ENCODE data around the gene ELOVL1.
"Not testable (repeated sequence)": the region's sequence is repeated elsewhere in the genome, so short reads cannot be mapped to it uniquely, and the experiment has no call there.

The ELOVL1 gene

DNA sequence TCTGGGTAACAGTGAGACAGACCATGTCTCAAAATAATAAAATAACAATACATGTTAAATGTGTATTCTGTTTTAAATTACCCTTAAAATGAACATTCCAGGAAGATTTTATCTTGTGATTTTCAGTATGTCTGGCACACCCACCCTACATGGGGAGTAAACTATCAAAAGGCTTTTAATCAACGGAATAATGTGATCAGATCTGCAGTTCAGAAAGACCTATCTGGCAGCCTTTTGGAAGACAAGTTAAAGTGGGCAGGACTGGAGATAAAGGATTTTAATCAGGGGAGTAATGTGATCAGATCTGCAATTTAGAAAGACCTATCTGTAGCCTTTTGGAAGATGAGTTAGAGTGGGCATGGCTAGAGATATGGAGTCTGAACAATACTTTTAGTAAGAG lies 11.7 kb upstream of the ELOVL1 start:
- no peak for DNase-seq

DNA sequence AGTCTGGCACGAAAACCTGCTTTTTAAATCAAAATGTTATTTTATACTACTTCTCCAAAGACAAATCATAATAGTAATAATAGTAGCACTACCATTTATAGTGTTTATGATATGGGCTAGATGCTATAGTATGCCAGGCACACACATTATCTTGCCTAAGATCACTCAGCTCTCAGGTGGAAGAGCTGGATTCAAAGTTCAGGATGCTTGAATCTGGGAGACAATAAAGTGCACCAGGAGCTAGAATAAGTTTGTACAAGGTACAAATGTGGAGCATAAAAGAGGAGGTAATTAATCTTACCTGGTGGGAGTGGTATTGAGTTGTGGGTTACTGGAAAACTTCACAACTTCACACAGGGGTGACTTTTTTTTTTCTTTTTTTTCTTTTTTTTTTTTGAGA lies 10.0 kb upstream of the ELOVL1 start:
- DNase-seq = no peak

GRCh38 chr1:43376723-43377235 lies 9.0 kb upstream of the ELOVL1 start:
- DNase-seq = no peak

GRCh38 chr1:43373066-43373940 lies 5.5 kb upstream of the ELOVL1 start:
- no peak for DNase-seq

GRCh38 chr1:43372172-43372571 lies 4.4 kb upstream of the ELOVL1 start:
- DNase-seq = no peak

DNA sequence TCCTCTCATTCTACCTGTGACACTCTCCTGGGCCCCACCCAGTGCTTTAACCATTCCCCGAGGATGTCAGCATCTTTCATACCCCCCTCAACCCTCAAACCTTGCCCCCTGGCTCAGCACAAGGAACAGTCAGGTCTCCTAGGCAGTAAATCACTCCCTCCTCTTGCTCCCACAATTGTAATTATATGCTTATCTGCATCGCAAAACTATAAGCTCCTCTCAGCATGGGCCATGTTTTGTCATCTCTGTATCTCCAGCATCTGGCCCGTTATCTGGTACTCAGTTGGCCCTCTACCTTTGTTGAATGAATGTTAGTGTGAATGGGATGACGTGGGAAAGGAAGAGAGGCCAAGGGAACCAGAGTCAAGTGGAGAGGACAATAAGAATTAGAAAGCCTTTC lies 2.8 kb upstream of the ELOVL1 start:
- DNase-seq = no peak

- DNase-seq = not testable (repeated sequence)
These were observed 2.0 kb upstream of the ELOVL1 start for GRCh38 chr1:43369779-43370178.

GRCh38 chr1:43368646-43369020 lies 822 bp upstream of the ELOVL1 start:
- DNase-seq = no peak

DNA sequence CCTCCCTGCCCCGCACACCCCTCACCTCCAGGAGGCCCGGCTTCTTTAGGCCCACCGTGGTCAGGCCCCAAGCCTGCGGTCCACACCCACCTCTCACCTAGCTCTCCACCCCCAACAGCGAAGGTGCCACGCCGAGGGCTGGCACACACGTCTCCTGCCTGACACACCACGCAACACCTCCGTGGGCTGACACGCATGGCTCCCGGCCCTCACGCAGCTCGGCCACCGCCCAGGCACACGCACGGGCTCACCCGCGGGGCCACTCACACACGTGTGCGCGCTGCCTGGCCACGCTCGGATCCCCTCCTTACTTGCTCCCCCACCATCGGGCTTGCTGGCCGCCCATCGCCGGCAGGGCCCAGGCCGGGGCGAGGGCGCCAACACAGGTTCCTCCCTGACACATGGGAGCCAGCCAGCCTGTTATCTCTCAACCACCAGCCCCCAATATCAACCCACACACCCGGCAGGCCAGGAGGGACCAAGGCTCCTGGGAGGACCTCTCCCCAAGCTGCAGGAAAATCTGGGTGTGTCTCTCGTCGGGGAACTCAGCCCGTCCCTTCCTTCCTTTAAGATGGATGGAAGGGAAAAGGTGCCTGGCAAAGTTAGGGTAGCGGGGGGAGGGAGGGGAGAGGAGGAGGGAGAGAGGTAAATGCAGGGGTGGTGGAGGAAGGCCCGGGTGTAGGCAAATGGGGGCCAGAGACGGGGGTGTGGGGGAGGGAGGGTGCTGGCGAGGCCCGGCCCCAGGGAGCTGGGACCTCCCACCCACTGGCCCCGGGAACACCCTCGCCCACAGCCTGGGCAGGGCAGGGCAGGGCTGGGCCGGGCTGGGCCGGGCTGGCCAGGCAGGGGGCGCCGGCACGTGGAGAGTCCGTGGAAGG lies 546 bp downstream of the ELOVL1 start:
- DNase-seq = peak; percentile 14

DNA sequence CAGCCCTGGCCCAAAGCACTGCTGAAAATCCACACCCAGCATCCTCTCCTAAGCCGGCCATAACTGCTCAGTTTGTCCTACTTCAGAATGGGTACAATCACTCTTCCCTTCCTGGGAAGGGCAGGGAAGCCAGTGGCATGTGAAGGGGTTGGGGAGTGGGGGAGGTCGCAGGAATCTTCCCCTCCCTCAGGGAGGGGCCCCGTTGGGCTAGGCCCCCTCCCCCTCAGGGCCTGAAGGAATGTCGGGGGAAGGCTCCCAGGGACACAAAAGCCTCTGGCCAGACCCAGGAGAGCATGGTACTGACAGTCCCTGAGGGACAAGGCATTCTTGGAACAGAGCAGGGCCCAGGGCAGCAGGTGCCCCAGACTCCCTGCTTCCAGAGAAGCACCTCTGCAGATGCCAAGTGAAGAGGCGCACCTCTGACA lies 1.2 kb downstream of the ELOVL1 start:
- no peak for DNase-seq

- no peak for DNase-seq
These were observed 1.6 kb downstream of the ELOVL1 start for GRCh38 chr1:43366179-43366578.

DNA sequence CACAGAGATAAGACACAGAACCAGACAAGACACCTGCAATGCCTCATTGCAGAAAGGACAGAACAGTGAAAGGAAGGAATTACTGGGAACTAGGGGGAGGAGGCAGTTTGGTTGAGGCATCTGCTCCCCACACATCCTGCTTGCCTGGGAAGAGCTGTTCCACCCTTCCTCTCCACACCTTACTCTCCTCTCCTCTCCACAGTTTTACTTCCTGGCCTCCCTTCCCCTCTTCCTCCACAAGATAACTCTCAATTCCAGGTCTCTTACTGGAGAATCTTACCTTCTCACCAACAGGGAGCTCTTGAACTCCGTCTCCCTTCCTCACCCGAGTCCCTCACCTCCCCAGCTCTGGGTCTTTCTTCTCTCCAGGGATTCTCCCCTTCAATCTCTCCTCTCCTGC lies 2.1 kb downstream of the ELOVL1 start:
- no peak for DNase-seq

GRCh38 chr1:43363935-43364525 lies 3.8 kb downstream of the ELOVL1 start:
- no peak for DNase-seq

DNA sequence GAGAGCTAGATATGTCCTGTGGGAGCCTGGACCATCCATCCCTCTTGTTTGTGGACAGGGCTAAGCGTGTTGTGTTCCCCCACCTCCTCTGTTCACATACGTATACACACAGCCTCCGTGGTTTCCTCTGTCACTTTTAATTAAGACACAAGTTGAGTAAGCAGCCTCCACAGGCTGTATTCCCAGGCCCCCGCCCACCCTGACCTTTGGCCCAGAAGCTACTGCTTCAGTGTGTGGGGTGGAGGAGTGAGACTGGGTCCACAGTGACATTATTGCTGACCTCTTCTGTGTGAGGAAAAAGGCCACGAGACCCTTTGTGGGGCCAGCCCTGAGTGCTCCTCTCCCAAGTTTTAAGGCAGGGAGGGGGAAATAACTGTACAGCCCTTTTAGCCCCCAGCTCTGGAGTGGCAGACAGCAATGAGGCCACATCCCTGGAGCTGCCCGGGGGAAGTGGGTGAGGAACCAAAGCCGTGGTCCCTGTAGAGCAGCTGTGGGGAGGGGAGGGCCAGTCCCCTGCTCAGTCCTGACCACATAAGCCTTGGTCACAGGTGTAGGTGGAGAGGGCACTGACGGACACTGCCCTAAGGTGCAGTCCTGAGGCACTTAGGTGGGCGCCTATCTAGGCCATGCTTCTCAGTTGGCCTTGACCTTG lies 4.4 kb downstream of the ELOVL1 start:
- DNase-seq = no peak

- DNase-seq = no peak
These were observed 7.2 kb downstream of the ELOVL1 start for GRCh38 chr1:43360616-43361015.

DNA sequence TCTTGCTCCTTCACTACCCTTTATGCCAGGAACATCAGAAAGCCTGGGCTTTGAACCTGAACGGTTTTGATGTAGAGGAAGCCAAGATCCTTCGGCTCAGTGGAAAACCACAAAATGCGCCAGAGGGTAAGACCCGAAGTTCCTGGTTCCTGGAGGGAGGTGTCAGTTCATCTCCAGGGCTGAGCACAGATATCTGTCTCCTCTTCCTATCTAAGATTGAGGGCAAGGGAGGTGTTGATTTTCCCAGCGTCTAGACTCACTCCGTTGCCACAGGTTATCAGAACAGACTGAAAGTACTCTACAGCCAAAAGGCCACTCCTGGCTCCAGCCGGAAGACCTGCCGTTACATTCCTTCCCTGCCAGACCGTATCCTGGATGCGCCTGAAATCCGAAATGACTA lies 8.1 kb downstream of the ELOVL1 start:
- no peak for DNase-seq

DNA sequence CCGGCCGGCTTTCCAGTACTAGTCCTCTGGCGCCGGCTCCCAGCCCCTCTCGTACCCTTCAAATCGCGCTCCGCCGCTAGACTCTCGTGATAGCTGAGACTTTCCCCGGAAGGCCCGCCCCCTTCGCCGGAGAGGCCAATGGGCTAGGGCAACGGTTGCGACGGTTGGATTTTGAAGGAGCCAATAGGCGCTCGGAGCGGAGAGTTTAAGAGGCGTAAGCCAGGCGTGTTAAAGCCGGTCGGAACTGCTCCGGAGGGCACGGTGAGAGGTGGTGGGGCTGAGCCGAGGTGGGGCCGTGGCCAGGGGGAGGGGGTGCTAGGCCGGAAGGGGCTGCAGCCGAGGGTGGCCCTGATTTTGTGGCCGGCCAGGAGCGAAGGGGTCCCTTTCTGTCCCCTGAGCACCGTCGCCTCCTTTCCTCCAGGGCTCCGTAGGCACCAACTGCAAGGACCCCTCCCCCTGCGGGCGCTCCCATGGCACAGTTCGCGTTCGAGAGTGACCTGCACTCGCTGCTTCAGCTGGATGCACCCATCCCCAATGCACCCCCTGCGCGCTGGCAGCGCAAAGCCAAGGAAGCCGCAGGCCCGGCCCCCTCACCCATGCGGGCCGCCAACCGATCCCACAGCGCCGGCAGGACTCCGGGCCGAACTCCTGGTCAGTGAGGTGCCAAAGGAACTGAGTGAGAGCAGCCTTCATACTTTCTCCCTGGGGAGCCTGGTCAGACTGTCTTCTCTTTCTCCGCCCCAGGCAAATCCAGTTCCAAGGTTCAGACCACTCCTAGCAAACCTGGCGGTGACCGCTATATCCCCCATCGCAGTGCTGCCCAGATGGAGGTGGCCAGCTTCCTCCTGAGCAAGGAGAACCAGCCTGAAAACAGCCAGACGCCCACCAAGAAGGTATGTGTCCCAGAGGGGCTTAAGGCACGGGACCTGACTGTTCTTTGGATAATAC lies 8.8 kb downstream of the ELOVL1 start, which contains the start of gene CDC20:
Gene CDC20 (plus strand): TSS at position 236 of the 948 bp plus-strand sequence. CDS start 235 bp downstream, at position 471.
- peak; percentile 97 for DNase-seq

- no peak for DNase-seq
These were observed 9.6 kb downstream of the ELOVL1 start for GRCh38 chr1:43358121-43358745.

- no peak for DNase-seq
These were observed 10.6 kb downstream of the ELOVL1 start for GRCh38 chr1:43357251-43357650.

- no peak for DNase-seq
These were observed 12.9 kb downstream of the ELOVL1 start for GRCh38 chr1:43354936-43355335.

DNA sequence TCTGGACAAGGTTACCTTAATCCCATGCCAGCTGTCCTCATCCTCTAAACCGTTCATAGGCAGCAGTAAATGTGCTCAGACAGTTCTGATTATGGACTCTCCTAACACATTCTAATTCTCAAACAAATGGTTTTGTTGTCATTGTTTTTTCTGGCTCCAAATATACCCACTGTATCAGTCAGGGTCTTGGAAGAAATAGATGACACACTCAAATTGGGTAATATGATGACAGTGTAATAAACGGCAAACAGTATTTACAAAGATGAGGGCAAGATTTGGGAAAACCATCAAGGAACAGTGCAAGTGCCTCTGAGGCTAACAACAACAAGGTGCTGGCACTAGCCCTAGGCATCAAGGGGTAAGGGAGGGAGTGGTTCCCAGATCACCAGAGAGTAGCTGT lies 13.3 kb downstream of the ELOVL1 start:
- no peak for DNase-seq

All from activated gamma-delta T cell treated with Interleukin-2 at 50 U/mL for 16 hours (primary cell).